ENCODE data around the gene PDGFC.

The PDGFC gene

GRCh38 chr4:156971676-156972378, at the start of gene PDGFC:
Gene PDGFC, minus strand, starts transcription at chr4:156971799. Its CDS starts 896 bp downstream, at chr4:156970903.
- in situ Hi-C loops (cut with MboI; ENCODE audit: low sequenced_read_pairs): no loop called here

- in situ Hi-C loops (cut with MboI; ENCODE audit: low sequenced_read_pairs): no loop called here
Measured at GRCh38 chr4:157020882-157021281, 49.3 kb upstream of the PDGFC start.

- in situ Hi-C loops (cut with MboI; ENCODE audit: low sequenced_read_pairs): no loop called here
Measured at GRCh38 chr4:157018920-157019490, 47.4 kb upstream of the PDGFC start.

GRCh38 chr4:157014621-157015591, 43.3 kb upstream of the PDGFC start:
- in situ Hi-C loops (cut with MboI; ENCODE audit: low sequenced_read_pairs): no loop called here

GRCh38 chr4:157013656-157014055, 42.1 kb upstream of the PDGFC start:
- in situ Hi-C loops (cut with MboI; ENCODE audit: low sequenced_read_pairs): no loop called here

- in situ Hi-C loops (cut with MboI; ENCODE audit: low sequenced_read_pairs): no loop called here
Measured at GRCh38 chr4:157012781-157013180, 41.2 kb upstream of the PDGFC start.

GRCh38 chr4:157012296-157012695, 40.7 kb upstream of the PDGFC start:
- in situ Hi-C loops (cut with MboI; ENCODE audit: low sequenced_read_pairs): no loop called here

GRCh38 chr4:157010630-157011029, 39.0 kb upstream of the PDGFC start:
- in situ Hi-C loops (cut with MboI; ENCODE audit: low sequenced_read_pairs): no loop called here

- in situ Hi-C loops (cut with MboI; ENCODE audit: low sequenced_read_pairs): no loop called here
Measured at GRCh38 chr4:157005831-157006230, 34.2 kb upstream of the PDGFC start.

GRCh38 chr4:157005193-157005592, 33.6 kb upstream of the PDGFC start:
- in situ Hi-C loops (cut with MboI; ENCODE audit: low sequenced_read_pairs): no loop called here

- in situ Hi-C loops (cut with MboI; ENCODE audit: low sequenced_read_pairs): no loop called here
Measured at GRCh38 chr4:157004279-157005161, 32.9 kb upstream of the PDGFC start.

GRCh38 chr4:156999175-156999517, 27.5 kb upstream of the PDGFC start:
- in situ Hi-C loops (cut with MboI; ENCODE audit: low sequenced_read_pairs): no loop called here

GRCh38 chr4:156998500-156999174, 27.0 kb upstream of the PDGFC start:
- in situ Hi-C loops (cut with MboI; ENCODE audit: low sequenced_read_pairs): no loop called here

- in situ Hi-C loops (cut with MboI; ENCODE audit: low sequenced_read_pairs): no loop called here
Measured at GRCh38 chr4:156992943-156993342, 21.3 kb upstream of the PDGFC start.

GRCh38 chr4:156991161-156991560, 19.6 kb upstream of the PDGFC start:
- in situ Hi-C loops (cut with MboI; ENCODE audit: low sequenced_read_pairs): no loop called here

GRCh38 chr4:156983366-156983765, 11.8 kb upstream of the PDGFC start:
- in situ Hi-C loops (cut with MboI; ENCODE audit: low sequenced_read_pairs): no loop called here

GRCh38 chr4:156981262-156981769, 9.7 kb upstream of the PDGFC start:
- in situ Hi-C loops (cut with MboI; ENCODE audit: low sequenced_read_pairs): no loop called here

GRCh38 chr4:156977435-156978160, 6.0 kb upstream of the PDGFC start:
- in situ Hi-C loops (cut with MboI; ENCODE audit: low sequenced_read_pairs): no loop called here

- in situ Hi-C loops (cut with MboI; ENCODE audit: low sequenced_read_pairs): no loop called here
Measured at GRCh38 chr4:156976147-156976546, 4.5 kb upstream of the PDGFC start.

Data from HL-60/S4 treated with retinoic acid at 250 ng/mL for 4 days and 3 days (cell line).